HUDEP-2 (cell line): ENCODE data around the gene TBC1D32.
A peak's percentile ranks its signal among the peaks of the same experiment; 100 is the strongest.
"Not testable (repeated sequence)": the region's sequence is repeated elsewhere in the genome, so short reads cannot be mapped to it uniquely, and the experiment has no call there.

Source experiments
- DNase-seq, 76 experiments: peaks; one replicate each; lab custom pipeline; 2025; ENCODE audit not compliant: unreplicated experiment in 76 of 76; lab: John Stamatoyannopoulos, UW

The TBC1D32 gene

GRCh38 chr6:121333694-121334093 lies 586 bp downstream of the TBC1D32 start:
- not testable (repeated sequence) for DNase-seq

GRCh38 chr6:121333196-121333595 lies 1.1 kb downstream of the TBC1D32 start:
- no peak for DNase-seq

GRCh38 chr6:121330516-121330915 lies 3.8 kb downstream of the TBC1D32 start:
- DNase-seq = no peak

- DNase-seq = no peak
These were observed 13.0 kb downstream of the TBC1D32 start for GRCh38 chr6:121321282-121321681.

GRCh38 chr6:121319603-121320002 lies 14.7 kb downstream of the TBC1D32 start:
- no peak for DNase-seq

- peak in 9 of 76 experiments; percentile 1 to 16 (median 12) for DNase-seq
These were observed 15.1 kb downstream of the TBC1D32 start for GRCh38 chr6:121319112-121319553.

- no peak for DNase-seq
These were observed 19.7 kb downstream of the TBC1D32 start for GRCh38 chr6:121314381-121315112.

- DNase-seq = not testable (repeated sequence)
These were observed 22.5 kb downstream of the TBC1D32 start for GRCh38 chr6:121311814-121312213.

GRCh38 chr6:121310495-121310894 lies 23.8 kb downstream of the TBC1D32 start:
- no peak for DNase-seq

GRCh38 chr6:121309768-121310469 lies 24.4 kb downstream of the TBC1D32 start:
- no peak for DNase-seq

GRCh38 chr6:121305957-121306607 lies 28.2 kb downstream of the TBC1D32 start:
- peak in 21 of 76 experiments; percentile 1 to 51 (median 22) for DNase-seq

- DNase-seq = no peak
These were observed 31.4 kb downstream of the TBC1D32 start for GRCh38 chr6:121302882-121303281.

GRCh38 chr6:121301156-121301555 lies 33.1 kb downstream of the TBC1D32 start:
- DNase-seq = not testable (repeated sequence)

GRCh38 chr6:121297694-121298093 lies 36.6 kb downstream of the TBC1D32 start:
- DNase-seq = no peak

GRCh38 chr6:121285041-121285440 lies 49.2 kb downstream of the TBC1D32 start:
- no peak for DNase-seq

- DNase-seq = no peak
These were observed 59.5 kb downstream of the TBC1D32 start for GRCh38 chr6:121274666-121275295.

GRCh38 chr6:121263742-121264141 lies 70.5 kb downstream of the TBC1D32 start:
- no peak for DNase-seq

- no peak for DNase-seq
These were observed 73.6 kb downstream of the TBC1D32 start for GRCh38 chr6:121260651-121261102.

GRCh38 chr6:121247386-121247785 lies 86.9 kb downstream of the TBC1D32 start:
- DNase-seq = no peak

- DNase-seq = no peak
These were observed 91.9 kb downstream of the TBC1D32 start for GRCh38 chr6:121242386-121242785.

- no peak for DNase-seq
These were observed 96.4 kb downstream of the TBC1D32 start for GRCh38 chr6:121237859-121238258.
